ENCODE data around the gene ZDHHC1.

ZDHHC1 gene

GRCh38 chr16:67447508-67448076, 31.3 kb upstream of the ZDHHC1 start:
- DNase-seq, result peak; percentile 49 to 90

GRCh38 chr16:67446968-67447507, 30.8 kb upstream of the ZDHHC1 start:
- DNase-seq, result no peak

DNA sequence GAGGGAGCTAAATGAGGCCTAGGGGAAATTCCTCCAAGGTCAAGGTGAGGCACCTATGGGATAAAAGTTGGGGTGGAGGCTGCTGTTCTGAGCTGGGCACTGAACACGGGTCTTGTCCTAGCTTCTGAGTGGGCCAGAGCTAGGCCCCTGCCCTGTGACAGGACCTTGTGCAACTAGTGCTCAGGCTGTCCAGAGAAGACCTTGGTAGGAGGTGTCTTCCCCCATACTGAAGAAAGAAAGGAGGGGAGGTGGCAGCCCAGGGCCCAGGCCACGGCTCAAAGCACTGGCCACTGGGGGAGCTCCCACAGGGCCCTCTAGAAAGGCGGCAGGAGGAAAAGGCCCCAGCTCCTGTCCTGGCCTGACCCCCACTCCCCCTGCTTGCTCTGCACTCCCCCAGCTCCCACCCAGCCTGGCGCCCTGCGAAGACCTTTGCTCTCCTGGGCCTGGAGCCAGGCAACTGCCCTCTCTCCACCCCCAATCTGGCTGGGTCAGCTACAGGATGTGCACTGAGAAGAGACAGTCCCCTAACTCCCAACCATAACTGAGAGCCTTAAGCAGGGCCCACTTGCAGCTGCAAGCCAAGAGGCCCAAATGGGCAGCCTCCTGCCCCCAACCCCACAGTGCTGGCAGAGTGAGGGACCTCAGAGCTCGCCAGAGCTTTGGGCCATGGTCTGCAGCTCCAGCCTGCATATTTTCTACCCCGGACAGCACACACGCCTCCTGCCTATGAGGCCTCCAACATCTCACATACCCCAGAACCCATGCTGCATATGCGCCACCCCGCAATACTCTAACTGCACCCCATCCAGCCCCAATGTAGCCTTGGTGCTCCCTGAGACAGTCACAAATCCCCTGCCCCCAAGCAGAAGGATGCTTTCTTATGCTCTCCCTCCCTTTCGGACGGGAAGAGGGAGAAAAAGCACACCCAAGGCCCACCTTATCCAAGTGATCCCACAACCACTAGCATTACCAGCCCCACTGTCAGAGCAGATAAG, 29.9 kb upstream of the ZDHHC1 start:
- no peak for DNase-seq

- DNase-seq, result no peak
These were observed 29.2 kb upstream of the ZDHHC1 start for GRCh38 chr16:67445441-67445912.

- DNase-seq, result no peak
These were observed 28.8 kb upstream of the ZDHHC1 start for GRCh38 chr16:67445126-67445426.

DNA sequence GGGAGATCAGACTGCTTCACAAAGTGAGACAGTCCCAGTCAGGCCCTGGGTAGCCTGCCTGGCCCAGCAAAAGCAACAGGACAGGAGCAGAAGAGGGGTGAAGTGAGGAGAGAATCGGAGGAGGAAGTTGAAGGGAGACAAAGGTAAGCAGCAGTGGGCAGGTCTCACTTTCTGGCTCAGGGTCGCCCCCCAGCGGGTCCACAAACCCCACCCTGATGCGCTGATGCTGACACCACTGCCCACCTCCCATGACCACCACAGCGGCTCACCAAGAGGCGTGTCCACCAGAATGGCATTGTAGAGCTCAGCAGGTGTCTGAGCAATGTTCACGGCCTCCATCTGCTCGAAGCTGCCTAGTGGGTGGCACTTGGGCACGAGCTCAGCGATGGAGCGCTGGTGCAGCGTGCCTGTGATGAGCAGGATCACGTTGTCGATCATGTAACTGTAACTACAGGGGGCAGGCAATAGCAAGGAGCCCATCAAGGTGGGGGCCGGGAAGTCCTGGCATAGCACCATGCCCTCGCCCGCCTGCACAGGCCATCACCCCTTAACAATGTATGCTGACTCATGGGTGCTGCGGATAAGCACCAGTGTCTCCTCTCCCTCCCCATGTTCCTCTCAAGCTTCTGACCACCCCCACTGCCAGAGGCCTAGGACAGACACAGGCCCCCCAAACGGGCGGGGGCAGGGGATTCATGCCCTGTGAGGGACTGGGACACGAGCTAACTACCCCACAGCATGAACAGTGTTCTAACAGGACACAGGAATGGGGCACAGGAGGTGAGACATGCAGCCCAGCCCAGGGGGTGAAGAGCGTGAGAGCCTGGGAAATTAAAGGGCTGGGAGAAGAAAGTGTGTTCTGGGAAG, 28.2 kb upstream of the ZDHHC1 start:
- no peak for DNase-seq

GRCh38 chr16:67443265-67443664, 27.0 kb upstream of the ZDHHC1 start:
- no peak for DNase-seq

DNA sequence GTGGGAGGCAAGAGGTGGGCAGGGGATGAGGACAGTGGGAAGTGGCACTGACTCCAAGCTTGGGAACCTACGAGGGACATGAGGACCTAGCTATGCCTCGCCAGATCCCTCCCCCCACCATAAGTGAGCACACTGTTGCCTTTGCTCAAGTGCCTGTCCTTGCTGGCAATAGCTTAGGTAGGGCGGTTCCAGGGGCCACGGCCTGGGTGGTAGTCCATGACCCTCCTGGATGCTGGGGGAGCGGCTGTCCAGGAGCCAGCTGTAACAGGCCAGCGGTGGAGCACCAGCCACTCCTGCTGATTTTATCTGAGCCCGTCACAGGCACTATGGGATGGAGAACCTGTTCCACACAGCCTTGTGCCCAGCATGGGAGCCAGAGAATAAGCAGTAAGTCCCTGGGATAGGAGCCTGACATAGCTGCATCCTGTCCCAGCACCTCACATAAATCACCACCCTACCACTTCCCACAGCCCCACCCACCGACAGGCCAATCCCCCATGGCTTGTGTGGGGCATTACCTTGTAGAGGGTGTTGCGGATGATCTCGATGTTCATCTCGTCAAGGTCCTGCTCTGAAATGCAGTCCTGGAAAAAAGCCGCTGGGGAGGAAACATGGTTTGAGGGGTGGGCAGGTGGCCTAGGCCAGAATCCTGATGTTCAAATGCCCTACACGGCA, 26.4 kb upstream of the ZDHHC1 start:
- DNase-seq, result no peak

DNA sequence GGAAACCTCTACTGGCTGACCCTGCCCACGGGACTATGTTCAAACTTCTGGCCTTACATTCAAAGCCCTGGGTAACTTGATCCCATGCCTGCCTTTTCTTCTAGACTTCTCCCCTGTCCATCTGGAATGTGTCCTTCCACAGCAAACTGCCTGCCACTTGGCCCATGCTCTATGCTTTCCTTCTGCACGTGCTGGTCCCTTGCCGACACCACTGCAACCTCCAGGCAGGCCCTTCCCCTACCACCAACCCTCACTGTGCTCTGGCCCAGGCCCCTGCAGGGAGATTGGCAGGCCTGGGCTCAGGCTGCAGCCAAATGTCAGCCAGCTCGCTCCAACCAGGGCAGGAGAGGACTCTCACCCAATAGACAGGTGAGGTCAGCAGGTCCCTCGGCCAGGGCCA, 25.6 kb upstream of the ZDHHC1 start:
- no peak for DNase-seq

- DNase-seq, result no peak
These were observed 25.0 kb upstream of the ZDHHC1 start for GRCh38 chr16:67441271-67441753.

DNA sequence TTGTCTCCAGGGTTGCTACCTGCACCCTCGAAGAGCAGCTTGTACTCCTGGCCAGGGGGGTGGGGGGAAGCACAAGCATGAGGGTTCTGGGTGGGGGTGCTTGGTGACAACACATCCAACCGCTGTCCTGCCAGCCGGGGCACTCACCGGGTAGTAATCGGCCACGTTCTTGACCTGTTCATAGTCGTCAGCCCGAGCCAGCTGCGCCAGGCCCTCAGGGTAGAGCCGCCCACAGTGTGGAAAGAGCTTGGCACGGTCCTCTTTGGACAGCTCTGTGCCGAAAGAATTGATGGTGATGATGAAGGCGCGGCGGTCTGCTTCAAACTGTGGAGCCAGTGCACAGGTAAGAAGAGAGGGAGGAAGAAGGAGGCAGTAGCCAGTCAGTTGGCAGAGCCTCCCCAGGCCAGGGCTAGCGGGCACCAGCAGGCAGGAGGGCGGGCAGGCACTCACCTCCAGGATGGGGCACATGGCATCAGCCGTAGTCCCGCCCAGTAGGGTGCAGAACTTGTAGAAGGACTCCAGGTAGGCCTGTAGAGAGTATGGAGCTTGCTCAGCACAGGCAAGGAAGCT, 22.6 kb upstream of the ZDHHC1 start:
- DNase-seq, result no peak

DNA sequence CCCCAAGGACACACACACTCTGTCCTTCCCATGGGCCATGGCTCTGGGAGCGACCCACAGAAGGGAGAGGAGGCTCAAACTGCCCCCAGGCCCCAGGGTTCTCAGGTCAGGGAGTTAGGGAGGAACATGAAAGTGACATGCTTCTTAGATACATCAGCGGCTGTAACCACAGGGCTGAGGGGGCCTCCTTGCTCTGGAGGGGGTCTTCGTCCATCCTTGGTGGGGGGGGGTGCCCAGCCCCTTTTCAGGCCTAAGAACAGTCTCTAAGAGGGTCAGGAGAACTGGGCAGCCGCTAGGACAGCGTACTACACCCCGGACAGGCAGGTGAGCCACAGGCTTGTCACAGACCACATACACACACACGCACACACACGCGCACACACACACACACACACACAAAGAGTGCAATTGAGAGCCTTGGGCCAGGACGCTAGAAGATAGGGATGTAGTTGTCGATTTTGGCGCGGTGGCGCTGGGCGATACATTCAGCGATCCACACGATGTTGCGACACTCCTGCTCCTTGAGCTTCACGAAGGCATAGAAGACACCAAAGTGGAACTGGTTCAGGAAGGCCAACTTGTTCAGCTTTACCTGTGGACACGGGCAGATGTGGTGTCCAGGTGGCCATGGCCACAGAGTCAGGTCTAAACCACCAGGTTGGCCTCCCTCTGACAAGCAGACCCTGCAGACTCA, 22.0 kb upstream of the ZDHHC1 start:
- no peak for DNase-seq

- DNase-seq, result no peak
These were observed 21.2 kb upstream of the ZDHHC1 start for GRCh38 chr16:67437513-67437912.

DNA sequence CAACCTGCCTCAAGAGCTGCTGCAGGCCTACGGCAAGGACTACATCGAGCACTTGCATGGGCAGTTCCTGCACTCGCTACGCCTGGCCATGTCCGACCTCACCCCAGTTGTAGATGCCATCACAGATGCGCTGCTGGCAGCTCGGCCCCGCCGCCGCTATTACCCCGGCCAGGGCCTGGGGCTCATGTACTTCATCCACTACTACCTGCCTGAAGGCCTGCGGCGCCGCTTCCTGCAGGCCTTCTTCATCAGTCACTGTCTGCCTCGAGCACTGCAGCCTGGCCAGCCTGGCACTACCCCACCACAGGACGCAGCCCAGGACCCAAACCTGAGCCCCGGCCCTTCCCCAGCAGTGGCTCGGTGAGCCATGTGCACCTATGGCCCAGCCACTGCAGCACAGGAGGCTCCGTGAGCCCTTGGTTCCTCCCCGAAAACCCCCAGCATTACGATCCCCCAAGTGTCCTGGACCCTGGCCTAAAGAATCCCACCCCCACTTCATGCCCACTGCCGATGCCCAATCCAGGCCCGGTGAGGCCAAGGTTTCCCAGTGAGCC, 20.4 kb upstream of the ZDHHC1 start:
- DNase-seq, result no peak

- DNase-seq, result no peak
These were observed 19.5 kb upstream of the ZDHHC1 start for GRCh38 chr16:67435758-67436164.

DNA sequence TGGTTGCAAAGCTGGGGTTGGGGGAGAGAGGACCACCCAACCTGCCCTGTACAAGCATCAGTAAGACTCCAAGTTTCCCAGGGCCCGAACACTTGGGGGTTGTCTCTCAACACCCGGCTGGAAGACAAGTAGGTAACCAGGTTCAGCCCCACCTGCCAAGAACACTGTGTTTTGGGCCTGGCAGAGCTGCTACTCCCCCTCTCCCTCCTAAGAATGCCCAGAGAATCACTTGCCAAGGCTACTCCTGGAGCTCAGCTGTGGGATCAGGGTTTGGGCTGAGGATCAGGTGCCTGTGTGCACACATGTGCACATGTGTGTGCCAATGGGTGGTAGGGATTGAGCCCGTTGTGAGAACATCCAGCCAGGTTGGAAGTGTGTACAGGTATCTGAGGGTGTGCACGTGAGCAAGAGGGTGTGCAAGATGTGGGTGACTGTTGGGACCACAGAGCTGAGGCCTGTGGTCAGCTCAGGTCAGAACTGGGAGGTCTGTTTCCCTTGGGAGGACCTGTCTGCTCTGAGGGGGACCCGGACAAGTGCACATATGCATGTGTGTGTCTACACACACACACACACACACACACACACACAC, 16.9 kb upstream of the ZDHHC1 start:
- no peak for DNase-seq

GRCh38 chr16:67432506-67432890, 16.2 kb upstream of the ZDHHC1 start:
- DNase-seq, result no peak

GRCh38 chr16:67431775-67432505, 15.7 kb upstream of the ZDHHC1 start:
- no peak for DNase-seq

DNA sequence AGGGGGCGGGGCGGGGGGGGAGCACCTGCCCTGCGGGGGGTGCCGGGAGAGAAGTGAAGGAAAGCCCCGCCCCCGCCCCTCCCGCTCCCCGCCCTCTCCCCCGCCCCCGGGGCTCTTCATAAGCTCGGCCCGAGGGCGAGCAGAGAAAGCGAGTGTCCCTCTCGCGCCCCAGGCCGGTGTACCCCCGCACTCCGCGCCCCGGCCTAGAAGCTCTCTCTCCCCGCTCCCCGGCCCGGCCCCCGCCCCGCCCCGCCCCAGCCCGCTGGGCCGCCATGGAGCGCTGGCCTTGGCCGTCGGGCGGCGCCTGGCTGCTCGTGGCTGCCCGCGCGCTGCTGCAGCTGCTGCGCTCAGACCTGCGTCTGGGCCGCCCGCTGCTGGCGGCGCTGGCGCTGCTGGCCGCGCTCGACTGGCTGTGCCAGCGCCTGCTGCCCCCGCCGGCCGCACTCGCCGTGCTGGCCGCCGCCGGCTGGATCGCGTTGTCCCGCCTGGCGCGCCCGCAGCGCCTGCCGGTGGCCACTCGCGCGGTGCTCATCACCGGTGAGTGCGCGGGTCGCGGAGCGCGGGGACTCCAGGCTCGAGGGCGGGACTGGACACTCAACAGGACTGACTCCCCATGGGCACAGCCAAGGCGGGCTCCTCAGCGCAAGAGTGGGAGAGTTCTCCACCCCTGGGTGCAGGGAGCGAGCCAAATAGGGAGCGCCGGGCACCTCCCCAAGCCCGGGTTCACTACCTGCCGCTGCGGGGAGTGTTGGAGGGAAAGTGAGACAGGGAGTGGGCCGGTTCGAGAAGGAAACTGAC, 14.9 kb upstream of the ZDHHC1 start, which contains the start of gene HSD11B2:
Gene HSD11B2, plus strand, starts transcription at position 145 of the 798 bp plus-strand sequence. Its CDS starts 128 bp downstream, at position 273.
- DNase-seq, result peak; percentile 38 to 43
